ENCODE data around the gene PDLIM5. TPM values are rescaled to one million over a fixed set of nuclear protein-coding genes. Genes with fewer than 3 reads are reported as not detected.

Gene PDLIM5
- total RNA-seq, 1 experiment from 2014 or later, result 44.7 TPM

DNA sequence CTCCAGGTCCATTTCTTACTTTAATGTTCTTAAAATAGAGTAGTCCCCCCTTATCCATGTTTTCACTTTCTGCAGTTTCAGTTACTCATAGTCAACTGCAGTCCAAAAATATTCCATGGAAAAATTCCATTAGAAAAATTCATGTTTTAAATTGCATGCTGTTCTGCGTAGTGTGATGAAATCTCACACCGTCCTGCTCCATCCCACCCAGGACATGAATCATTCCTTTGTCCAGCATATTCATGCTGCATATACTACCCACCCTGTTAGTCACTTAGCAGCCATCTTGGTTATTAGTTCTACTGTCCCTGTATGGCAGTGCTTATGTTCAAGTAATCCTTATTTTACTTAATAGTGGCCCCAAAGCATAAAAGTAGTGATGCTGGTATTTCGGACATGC, 5.4 kb upstream of the PDLIM5 start:
- in situ Hi-C loops (cut with HindIII; ENCODE audit: low pct_unique_long_range_greater_than_20kb, low sequenced_read_pairs), result no loop called here

DNA sequence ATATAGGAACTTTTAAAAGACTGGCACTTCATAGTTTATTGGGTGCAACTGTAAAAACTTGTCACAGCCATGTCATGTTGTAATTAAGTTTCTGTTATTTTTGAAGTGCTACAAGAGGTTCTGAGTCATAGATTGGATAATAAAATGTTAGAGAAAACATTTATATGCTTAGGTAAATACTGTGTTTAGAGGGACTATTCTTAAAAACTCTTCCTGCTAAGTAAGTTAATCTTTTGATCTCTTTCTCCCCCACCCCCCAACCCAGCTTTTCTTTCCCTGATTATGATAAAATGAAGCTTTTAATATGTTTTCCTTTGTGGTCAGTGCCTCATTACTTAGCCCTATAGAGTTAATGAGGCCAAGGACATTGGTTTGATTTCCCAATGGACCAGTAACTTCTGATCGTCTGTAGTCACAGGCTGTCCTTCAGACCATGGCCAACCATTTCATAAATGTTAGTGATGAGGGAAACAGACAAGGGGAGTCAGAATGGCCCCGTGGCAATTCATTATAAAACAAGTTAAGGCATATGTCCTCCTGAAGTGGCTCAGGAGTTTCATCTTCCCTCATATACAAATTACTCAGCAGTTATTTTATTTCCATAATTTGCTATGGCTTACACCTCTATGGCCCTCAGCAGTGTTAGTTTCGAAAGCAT, 3.9 kb upstream of the PDLIM5 start:
- in situ Hi-C loops (cut with HindIII; ENCODE audit: low pct_unique_long_range_greater_than_20kb, low sequenced_read_pairs) (no loop called here), intact Hi-C loops (cut with micrococcal nuclease; ENCODE audit: unreplicated experiment) (no loop called here)
- H3K27me3 ChIP-seq (ENCODE audit: control insufficient read depth, insufficient read depth, low read length), result no peaks in the 10 kb centered on the region
- CTCF ChIA-PET, result no interaction called here
- H3K9me3 ChIP-seq (ENCODE audit: control insufficient read depth, insufficient read depth, low read depth, low read length), result no peaks in the 10 kb centered on the region
- DNase-seq (ENCODE audit: low read depth, low spot score) (no peak), ATAC-seq (no peak)
- no TSS peak for BruUV-seq (replicated peaks)
- peaks cover 3% of the 10 kb centered on the region; the same call in 1 of the 2 replicates for H3K36me3 ChIP-seq (ENCODE audit: control insufficient read depth, insufficient read depth, low read length)
- H3K4me3 ChIP-seq (ENCODE audit: low read depth in 2 of 2, low read length in 2 of 2), result no peak overlapping the region
- no peak overlapping the region for H3K27ac ChIP-seq (ENCODE audit: low read length)
- H3K4me1 ChIP-seq (ENCODE audit: control insufficient read depth, insufficient read depth, low read length), result no peaks in the 10 kb centered on the region
- POLR2A ChIA-PET, result no interaction called here
- TF ChIP-seq POLR2AphosphoS5 (IDR thresholded peaks at IDR 0.05; ENCODE audit: low read depth, low read length), result no peak
- no peak for TF ChIP-seq SIN3A (IDR thresholded peaks at IDR 0.05; ENCODE audit: borderline replicate concordance, insufficient read depth, low read depth, low read length)
- no peak for TF ChIP-seq TCF7L2 (IDR thresholded peaks at IDR 0.05; ENCODE audit: low read depth, low read length)
- TF ChIP-seq, protein P1, sequence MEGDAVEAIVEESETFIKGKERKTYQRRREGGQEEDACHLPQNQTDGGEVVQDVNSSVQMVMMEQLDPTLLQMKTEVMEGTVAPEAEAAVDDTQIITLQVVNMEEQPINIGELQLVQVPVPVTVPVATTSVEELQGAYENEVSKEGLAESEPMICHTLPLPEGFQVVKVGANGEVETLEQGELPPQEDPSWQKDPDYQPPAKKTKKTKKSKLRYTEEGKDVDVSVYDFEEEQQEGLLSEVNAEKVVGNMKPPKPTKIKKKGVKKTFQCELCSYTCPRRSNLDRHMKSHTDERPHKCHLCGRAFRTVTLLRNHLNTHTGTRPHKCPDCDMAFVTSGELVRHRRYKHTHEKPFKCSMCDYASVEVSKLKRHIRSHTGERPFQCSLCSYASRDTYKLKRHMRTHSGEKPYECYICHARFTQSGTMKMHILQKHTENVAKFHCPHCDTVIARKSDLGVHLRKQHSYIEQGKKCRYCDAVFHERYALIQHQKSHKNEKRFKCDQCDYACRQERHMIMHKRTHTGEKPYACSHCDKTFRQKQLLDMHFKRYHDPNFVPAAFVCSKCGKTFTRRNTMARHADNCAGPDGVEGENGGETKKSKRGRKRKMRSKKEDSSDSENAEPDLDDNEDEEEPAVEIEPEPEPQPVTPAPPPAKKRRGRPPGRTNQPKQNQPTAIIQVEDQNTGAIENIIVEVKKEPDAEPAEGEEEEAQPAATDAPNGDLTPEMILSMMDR (IDR thresholded peaks at IDR 0.05), result no peak
- TF ChIP-seq, protein P2, sequence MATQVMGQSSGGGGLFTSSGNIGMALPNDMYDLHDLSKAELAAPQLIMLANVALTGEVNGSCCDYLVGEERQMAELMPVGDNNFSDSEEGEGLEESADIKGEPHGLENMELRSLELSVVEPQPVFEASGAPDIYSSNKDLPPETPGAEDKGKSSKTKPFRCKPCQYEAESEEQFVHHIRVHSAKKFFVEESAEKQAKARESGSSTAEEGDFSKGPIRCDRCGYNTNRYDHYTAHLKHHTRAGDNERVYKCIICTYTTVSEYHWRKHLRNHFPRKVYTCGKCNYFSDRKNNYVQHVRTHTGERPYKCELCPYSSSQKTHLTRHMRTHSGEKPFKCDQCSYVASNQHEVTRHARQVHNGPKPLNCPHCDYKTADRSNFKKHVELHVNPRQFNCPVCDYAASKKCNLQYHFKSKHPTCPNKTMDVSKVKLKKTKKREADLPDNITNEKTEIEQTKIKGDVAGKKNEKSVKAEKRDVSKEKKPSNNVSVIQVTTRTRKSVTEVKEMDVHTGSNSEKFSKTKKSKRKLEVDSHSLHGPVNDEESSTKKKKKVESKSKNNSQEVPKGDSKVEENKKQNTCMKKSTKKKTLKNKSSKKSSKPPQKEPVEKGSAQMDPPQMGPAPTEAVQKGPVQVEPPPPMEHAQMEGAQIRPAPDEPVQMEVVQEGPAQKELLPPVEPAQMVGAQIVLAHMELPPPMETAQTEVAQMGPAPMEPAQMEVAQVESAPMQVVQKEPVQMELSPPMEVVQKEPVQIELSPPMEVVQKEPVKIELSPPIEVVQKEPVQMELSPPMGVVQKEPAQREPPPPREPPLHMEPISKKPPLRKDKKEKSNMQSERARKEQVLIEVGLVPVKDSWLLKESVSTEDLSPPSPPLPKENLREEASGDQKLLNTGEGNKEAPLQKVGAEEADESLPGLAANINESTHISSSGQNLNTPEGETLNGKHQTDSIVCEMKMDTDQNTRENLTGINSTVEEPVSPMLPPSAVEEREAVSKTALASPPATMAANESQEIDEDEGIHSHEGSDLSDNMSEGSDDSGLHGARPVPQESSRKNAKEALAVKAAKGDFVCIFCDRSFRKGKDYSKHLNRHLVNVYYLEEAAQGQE (IDR thresholded peaks at IDR 0.05; ENCODE audit: insufficient read depth in 1 of 2, low read depth in 2 of 2, low read length in 1 of 2), result no peak

More for the DNA sequence above, 5.4 kb upstream of the PDLIM5 start:
- no TSS peak for BruUV-seq (replicated peaks)
- H3K36me3 ChIP-seq (ENCODE audit: control insufficient read depth, insufficient read depth, low read length), result no peaks in the 10 kb centered on the region
- no peaks in the 10 kb centered on the region for H3K27me3 ChIP-seq (ENCODE audit: control insufficient read depth, insufficient read depth, low read length)
- CTCF ChIA-PET, result no interaction called here
- no peak overlapping the region for H3K4me3 ChIP-seq (ENCODE audit: low read depth in 2 of 2, low read length in 2 of 2)
- DNase-seq (ENCODE audit: low read depth, low spot score), result no peak
- intact Hi-C loops (cut with micrococcal nuclease; ENCODE audit: unreplicated experiment), result no loop called here
- POLR2A ChIA-PET, result no interaction called here
- no peaks in the 10 kb centered on the region for H3K9me3 ChIP-seq (ENCODE audit: control insufficient read depth, insufficient read depth, low read depth, low read length)
- TF ChIP-seq POLR2AphosphoS5 (IDR thresholded peaks at IDR 0.05; ENCODE audit: low read depth, low read length) (no peak), SIN3A (IDR thresholded peaks at IDR 0.05; ENCODE audit: borderline replicate concordance, insufficient read depth, low read depth, low read length) (no peak), TCF7L2 (IDR thresholded peaks at IDR 0.05; ENCODE audit: low read depth, low read length) (no peak)
- TF ChIP-seq, protein P2 (IDR thresholded peaks at IDR 0.05; ENCODE audit: insufficient read depth in 1 of 2, low read depth in 2 of 2, low read length in 1 of 2), result no peak
- TF ChIP-seq, protein P1 (IDR thresholded peaks at IDR 0.05), result no peak
- no peak for ATAC-seq
- H3K4me1 ChIP-seq (ENCODE audit: control insufficient read depth, insufficient read depth, low read length), result no peaks in the 10 kb centered on the region
- H3K27ac ChIP-seq (ENCODE audit: low read length), result no peak overlapping the region
